HCT116 (cell line): ENCODE data around the gene CYP4A22. TPM values are rescaled to one million over a fixed set of nuclear protein-coding genes. Genes with fewer than 3 reads are reported as not detected.

ENCODE experiments used
- ATAC-seq: fragments of 200-7000 bp; cut with Tn5 transposase; 2 replicates; pipeline ENCODE4 v1.9.1; 2020; ENCODE audit warnings: mild to moderate bottlenecking, moderate library complexity
- BruUV-seq: library from RNA; stranded (reverse); fragments of 400-500 nt; replicated peaks from 2 replicates; lab custom pipeline; 2021; lab: Mats Ljungman, UMichigan
- CTCF ChIA-PET: fragments of 300-600 bp; sonication (Branson Sonifier 250); formaldehyde crosslinking; loops from one replicate; lab custom pipeline; 2021; ENCODE audit warnings: antibody characterized with exemption; lab: Charles Lee
- POLR2A ChIA-PET: fragments of 300-600, 350-600 bp; sonication (Branson Sonifier 250); formaldehyde crosslinking; loops from one replicate; lab custom pipeline; 2021; ENCODE audit warnings: antibody characterized with exemption; lab: Charles Lee
- RAD21 ChIA-PET, 2 experiments: fragments of 300-600 bp; sonication (Branson Sonifier 250); formaldehyde crosslinking; loops; one replicate each; lab custom pipeline; 2023; ENCODE audit warnings: low total read pairs in 2 of 2; ENCODE audit not compliant: uncharacterized antibody in 2 of 2, unreplicated experiment in 2 of 2, low non-redundant PET in 1 of 2; lab: Charles Lee
- DNase-seq: peaks from one replicate; pipeline ENCODE4 v3.0.0-alpha.2; 2010; ENCODE audit warnings: low read depth, low spot score
- H2AFZ ChIP-seq: fragments of 200-600 bp; shearing (Covaris generic), sonication (generic); 2 replicates; pipeline ENCODE4 v1.6.1; 2017; ENCODE audit warnings: low read depth, mixed run types, mixed read lengths, antibody characterized with exemption, low read length; ENCODE audit not compliant: poor library complexity, severe bottlenecking
- H3K27ac ChIP-seq: 2 replicates; pipeline ENCODE4 v1.5.1; 2012; ENCODE audit warnings: low read depth, low read length
- H3K27me3 ChIP-seq: fragments of 200-600 bp; sonication (generic); 2 replicates; pipeline ENCODE4 v1.6.1; 2016; ENCODE audit warnings: mixed run types, low read length, mixed read lengths; ENCODE audit not compliant: insufficient read depth
- H3K36me3 ChIP-seq, 2 experiments: fragments of 200-500 bp in 1 of 2; fragments of 200-600 bp in 1 of 2; sonication (Bioruptor generic) in 1 of 2; sonication (generic) in 1 of 2; 2 replicates each; pipeline versions ENCODE4 v1.5.1 to v1.6.1; 2014 to 2016; ENCODE audit warnings: low read length in 2 of 2, inconsistent platforms in 1 of 2, mixed read lengths in 1 of 2, mixed run types in 1 of 2; ENCODE audit not compliant: insufficient read depth in 2 of 2, control insufficient read depth in 1 of 2
- H3K4me1 ChIP-seq, 2 experiments: fragments of 200-600 bp in 1 of 2; sonication (generic) in 1 of 2; 2 replicates each; pipeline versions ENCODE4 v1.5.1 to v1.6.1; 2012 to 2017; ENCODE audit warnings: low read length in 2 of 2, inconsistent platforms in 1 of 2, mild to moderate bottlenecking in 1 of 2, mixed read lengths in 1 of 2, mixed run types in 1 of 2, moderate library complexity in 1 of 2; ENCODE audit not compliant: insufficient read depth in 2 of 2, control insufficient read depth in 1 of 2
- H3K4me2 ChIP-seq: fragments of 200-600 bp; sonication (generic); 2 replicates; pipeline ENCODE4 v1.6.1; 2017; ENCODE audit warnings: mixed run types, low read length, mixed read lengths
- H3K4me3 ChIP-seq, 2 experiments: fragments of 200-600 bp in 1 of 2; sonication (generic) in 1 of 2; replicated peaks in 1 of 2; 2 replicates each; pipeline ENCODE4 v1.5.1; 2011 to 2016; ENCODE audit warnings: low read length in 2 of 2, control low read depth in 1 of 2, low read depth in 1 of 2, mild to moderate bottlenecking in 1 of 2, mixed read lengths in 1 of 2, mixed run types in 1 of 2
- H3K79me2 ChIP-seq: fragments of 200-600 bp; sonication (generic); 2 replicates; pipeline ENCODE4 v1.6.1; 2017; ENCODE audit warnings: mild to moderate bottlenecking, mixed run types, low read length, moderate library complexity, mixed read lengths; ENCODE audit not compliant: insufficient read depth
- H3K9ac ChIP-seq: fragments of 200-600 bp; sonication (generic); 2 replicates; pipeline ENCODE4 v1.6.1; 2016; ENCODE audit warnings: low read length, mixed read lengths
- H3K9me2 ChIP-seq: fragments of 200-600 bp; sonication (generic), shearing (Covaris generic); 2 replicates; pipeline ENCODE4 v1.6.1; 2017; ENCODE audit warnings: mixed run types, mild to moderate bottlenecking, moderate library complexity; ENCODE audit not compliant: insufficient read depth
- H3K9me3 ChIP-seq, 2 experiments: fragments of 200-500 bp in 1 of 2; fragments of 200-600 bp in 1 of 2; sonication (Bioruptor generic) in 1 of 2; sonication (generic) in 1 of 2; 2 replicates each; pipeline ENCODE4 v1.6.1; 2014 to 2017; ENCODE audit warnings: low read length in 2 of 2, mixed read lengths in 2 of 2, inconsistent platforms in 1 of 2, low read depth in 1 of 2, mild to moderate bottlenecking in 1 of 2, mixed run types in 1 of 2, moderate library complexity in 1 of 2; ENCODE audit not compliant: control insufficient read depth in 1 of 2, insufficient read depth in 1 of 2
- H4K20me1 ChIP-seq: fragments of 200-600 bp; sonication (generic), shearing (Covaris generic); 2 replicates; pipeline ENCODE4 v1.6.1; 2017; ENCODE audit warnings: mixed run types, mild to moderate bottlenecking, moderate library complexity; ENCODE audit not compliant: insufficient read depth
- CEBPB ChIP-seq: IDR thresholded peaks from 2 replicates; pipeline ENCODE4 v1.6.1; 2012; ENCODE audit warnings: low read depth
- EGR1 ChIP-seq: IDR thresholded peaks from 2 replicates; pipeline ENCODE4 v1.6.1; 2012; ENCODE audit warnings: low read depth
- ELF1 ChIP-seq: IDR thresholded peaks from 2 replicates; pipeline ENCODE4 v1.6.1; 2012; ENCODE audit warnings: low read depth, borderline replicate concordance
- EZH2phosphoT487 ChIP-seq: fragments of 200-600 bp; IDR thresholded peaks from 2 replicates; pipeline ENCODE4 v1.6.1; 2018; ENCODE audit warnings: antibody characterized with exemption, borderline replicate concordance
- POLR2A ChIP-seq: IDR thresholded peaks from 2 replicates; pipeline ENCODE4 v1.7.0; 2011; ENCODE audit warnings: borderline replicate concordance; ENCODE audit not compliant: insufficient read depth, insufficient read length; ENCODE audit errors: extremely low read depth
- POLR2AphosphoS5 ChIP-seq: IDR thresholded peaks from 2 replicates; pipeline ENCODE4 v1.6.1; 2011; ENCODE audit warnings: mild to moderate bottlenecking, low read depth, low read length, moderate library complexity
- RAD21 ChIP-seq: IDR thresholded peaks from 2 replicates; pipeline ENCODE4 v1.6.1; 2012; ENCODE audit warnings: low read depth, mild to moderate bottlenecking
- SIN3A ChIP-seq: IDR thresholded peaks from 2 replicates; pipeline ENCODE4 v1.6.1; 2012; ENCODE audit warnings: low read depth
- SP1 ChIP-seq: IDR thresholded peaks from 2 replicates; pipeline ENCODE4 v1.6.1; 2012; ENCODE audit warnings: low read depth
- SRF ChIP-seq: IDR thresholded peaks from 2 replicates; pipeline ENCODE4 v1.6.1; 2012; ENCODE audit warnings: low read depth
- TCF7L2 ChIP-seq: IDR thresholded peaks from 2 replicates; pipeline ENCODE4 v1.7.0; 2011; ENCODE audit warnings: borderline replicate concordance, inconsistent platforms; ENCODE audit not compliant: insufficient read depth, insufficient read length; ENCODE audit errors: extremely low read depth
- YY1 ChIP-seq: IDR thresholded peaks from 2 replicates; pipeline ENCODE4 v1.6.1; 2011; ENCODE audit warnings: low read length, low read depth, moderate library complexity, mild to moderate bottlenecking; ENCODE audit not compliant: insufficient replicate concordance; ENCODE audit errors: extremely low read depth
- ZFX ChIP-seq: fragments of 450-650 bp; IDR thresholded peaks from 2 replicates; pipeline ENCODE4 v1.6.1; 2017
- ZNF274 ChIP-seq: fragments of 200-500 bp; sonication (Bioruptor generic); IDR thresholded peaks from 2 replicates; pipeline ENCODE4 v1.6.1; 2014; ENCODE audit warnings: mild to moderate bottlenecking, low read depth, low read length, inconsistent platforms
- intact Hi-C: fragments of 100-400 bp; cut with micrococcal nuclease; formaldehyde crosslinking; loops from 2 replicates; pipeline ENCODE4 v1.10.0; 2022
- total RNA-seq: library from RNA; stranded (reverse); gene quantifications from one replicate; pipeline ENCODE4 v1.2.1, GENCODE V29; 2021; ENCODE audit not compliant: unreplicated experiment
- TF ChIP-seq, protein P1 (sequence below): IDR thresholded peaks from 2 replicates; pipeline ENCODE4 v1.6.1; 2012

Gene CYP4A22
- total RNA-seq, 1 experiment from 2014 or later = not detected

DNA sequence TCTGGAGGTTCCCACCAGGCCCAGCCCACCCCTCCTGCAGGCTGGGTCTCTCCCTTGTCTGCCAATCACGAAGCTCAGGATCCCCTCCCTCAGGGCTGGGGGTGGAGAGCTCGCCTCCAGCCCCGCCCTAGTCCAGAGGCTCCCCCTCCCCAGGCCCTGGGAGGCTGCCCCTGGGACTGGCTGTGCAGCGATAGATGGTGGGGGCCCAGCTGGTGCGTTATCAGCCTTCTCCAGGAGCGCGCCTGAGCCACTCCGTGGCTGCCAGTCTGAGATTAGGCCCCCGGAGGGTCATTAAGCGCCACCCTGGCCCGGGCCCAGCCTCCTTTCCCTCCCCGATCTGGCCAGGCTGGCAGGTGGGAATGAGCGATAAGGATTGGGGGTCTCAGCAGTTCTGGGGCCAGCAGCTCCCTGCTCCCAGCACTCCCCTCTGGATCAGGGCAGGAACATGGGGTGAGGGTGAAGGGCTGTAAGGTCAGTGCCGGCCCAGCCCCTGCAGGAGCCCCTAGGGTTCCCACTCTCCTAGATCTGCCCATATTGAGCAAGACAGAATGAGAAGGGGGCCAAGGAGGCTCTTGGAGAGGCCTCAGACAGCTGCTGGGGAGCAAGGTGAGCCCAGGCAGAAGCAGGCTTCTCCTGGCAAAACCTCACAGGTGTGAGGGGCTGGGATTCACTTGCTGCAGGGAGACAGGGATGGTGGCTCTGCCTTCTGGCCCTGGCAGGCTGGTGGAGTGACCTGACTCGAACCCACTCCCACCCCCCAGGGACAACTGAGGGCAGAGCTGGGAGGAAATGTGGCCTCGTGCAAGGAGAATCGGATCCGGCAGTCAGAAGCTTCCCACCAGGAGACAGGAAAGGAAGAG, 44.1 kb downstream of the CYP4A22 start:
- no peaks in the 10 kb centered on the region for H4K20me1 ChIP-seq
- TF ChIP-seq EGR1 (no peak), ELF1 (no peak), RAD21 (no peak), SRF (no peak), ZFX (no peak), POLR2A (no peak), SP1 (no peak), ZNF274 (no peak), SIN3A (no peak), TCF7L2 (no peak), POLR2AphosphoS5 (no peak), CEBPB (no peak), EZH2phosphoT487 (no peak), YY1 (no peak)
- TF ChIP-seq, protein P1, sequence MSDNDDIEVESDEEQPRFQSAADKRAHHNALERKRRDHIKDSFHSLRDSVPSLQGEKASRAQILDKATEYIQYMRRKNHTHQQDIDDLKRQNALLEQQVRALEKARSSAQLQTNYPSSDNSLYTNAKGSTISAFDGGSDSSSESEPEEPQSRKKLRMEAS = no peak
- ChIA-PET POLR2A (no interaction called here), CTCF (interaction anchor here (1.9 kb wide), 1 partner anchor 12 kb away, joined by 8 read pairs; no protein-coding TSS in a partner anchor), RAD21 (no interaction called here)
- H3K79me2 ChIP-seq = no peaks in the 10 kb centered on the region
- H3K4me3 ChIP-seq = no peak overlapping the region
- no peaks in the 10 kb centered on the region for H3K36me3 ChIP-seq
- peaks cover 4 to 24% of the 10 kb centered on the region in 2 experiments for H3K4me1 ChIP-seq
- H3K9me2 ChIP-seq = no peaks in the 10 kb centered on the region
- DNase-seq (no peak), ATAC-seq (no peak)
- no peak overlapping the region for H3K27ac ChIP-seq
- intact Hi-C loops = no loop called here
- H3K27me3 ChIP-seq = no peaks in the 10 kb centered on the region
- H3K4me2 ChIP-seq = no peak overlapping the region
- no peak overlapping the region for H3K9ac ChIP-seq
- H3K9me3 ChIP-seq = no peaks in the 10 kb centered on the region
- BruUV-seq = no TSS peak
- H2AFZ ChIP-seq = no peak overlapping the region
